ENCODE measurements around the gene POLR3E. TPM values are rescaled to one million over a fixed set of nuclear protein-coding genes. Genes with fewer than 3 reads are reported as not detected.

POLR3E gene
- total RNA-seq, 1 experiment from 2014 or later, result 65.0 TPM

- POLR2A ChIA-PET, result no interaction called here
- no peak overlapping the region for H3K27ac ChIP-seq (ENCODE audit: low read depth, low read length)
- no peak overlapping the region for H3K4me3 ChIP-seq (replicated peaks in 1 of 2; ENCODE audit: low read depth in 1 of 2, low read length in 2 of 2)
- no peak for TF ChIP-seq REST (IDR thresholded peaks at IDR 0.05; ENCODE audit: low read depth)
- no peak for TF ChIP-seq YY1 (IDR thresholded peaks at IDR 0.05; ENCODE audit: extremely low read depth, insufficient replicate concordance, low read depth, low read length)
- no peak for TF ChIP-seq EZH2phosphoT487 (IDR thresholded peaks at IDR 0.05; ENCODE audit: borderline replicate concordance)
- TF ChIP-seq POLR2AphosphoS5 (IDR thresholded peaks at IDR 0.05; ENCODE audit: low read depth, low read length), result no peak
- no TSS peak for BruUV-seq (replicated peaks)
- peaks cover 23 to 28% of the 10 kb centered on the region in 2 experiments; a peak in 3 of 4 replicates for H3K36me3 ChIP-seq (ENCODE audit: control insufficient read depth in 1 of 2, insufficient read depth in 2 of 2, low read length in 2 of 2)
- DNase-seq (ENCODE audit: low read depth, low spot score) (no peak), ATAC-seq (no peak)
- no peaks in the 10 kb centered on the region for H3K9me3 ChIP-seq (ENCODE audit: control insufficient read depth in 1 of 2, insufficient read depth in 1 of 2, low read depth in 1 of 2, low read length in 2 of 2)
- H3K9me2 ChIP-seq (ENCODE audit: insufficient read depth), result no peaks in the 10 kb centered on the region
- H4K20me1 ChIP-seq (ENCODE audit: insufficient read depth), result no peaks in the 10 kb centered on the region
- intact Hi-C loops (cut with micrococcal nuclease), result loop anchor here (5.0 to 10.0 kb wide), 4 partner anchors 60 to 1020 kb away; no protein-coding TSS in a partner anchor
- CTCF ChIA-PET, result no interaction called here
- RAD21 ChIA-PET (ENCODE audit: low non-redundant PET in 1 of 2, low total read pairs in 2 of 2, uncharacterized antibody in 2 of 2, unreplicated experiment in 2 of 2), result no interaction called here
- H3K4me2 ChIP-seq (ENCODE audit: low read length), result no peak overlapping the region
- peaks cover 11% of the 10 kb centered on the region; the same call in 1 of the 2 replicates for H3K79me2 ChIP-seq (ENCODE audit: insufficient read depth, low read length)
- no peaks in the 10 kb centered on the region for H3K4me1 ChIP-seq (ENCODE audit: control insufficient read depth in 1 of 2, insufficient read depth in 2 of 2, low read length in 2 of 2)
- no peak overlapping the region for H3K9ac ChIP-seq (ENCODE audit: low read length)
- H2AFZ ChIP-seq (ENCODE audit: low read depth, low read length, poor library complexity, severe bottlenecking), result no peak overlapping the region
- H3K27me3 ChIP-seq (ENCODE audit: insufficient read depth, low read length), result no peaks in the 10 kb centered on the region
Measured at GRCh38 chr16:22324787-22325597, 27.8 kb downstream of the POLR3E start.
